ENCODE measurements around the gene MANBA.

MANBA gene

GRCh38 chr4:102794999-102795398 is 34.2 kb upstream of the MANBA start:
- CTCF ChIA-PET, result no interaction called here
- TF ChIP-seq CTCF (IDR thresholded peaks at IDR 0.05; ENCODE audit: control extremely low read depth, extremely low read depth, low read depth, missing control alignments), result no peak
- DNase-seq (ENCODE audit: extremely low spot score), result no peak
- POLR2A ChIA-PET, result no interaction called here

- ChIA-PET CTCF (interaction anchor here (1.0 to 2.6 kb wide), 6 partner anchors 9 to 25 kb away, joined by 3 to 8 read pairs (median 6); no protein-coding TSS in a partner anchor), POLR2A (no interaction called here)
- DNase-seq (ENCODE audit: extremely low spot score), result no peak
- no peak for TF ChIP-seq CTCF (IDR thresholded peaks at IDR 0.05; ENCODE audit: control extremely low read depth, extremely low read depth, low read depth, missing control alignments)
Observed at GRCh38 chr4:102792361-102792936, 31.7 kb upstream of the MANBA start.

GRCh38 chr4:102791318-102791835 is 30.6 kb upstream of the MANBA start:
- no peak for DNase-seq (ENCODE audit: extremely low spot score)
- TF ChIP-seq CTCF (IDR thresholded peaks at IDR 0.05; ENCODE audit: control extremely low read depth, extremely low read depth, low read depth, missing control alignments), result no peak
- ChIA-PET POLR2A (no interaction called here), CTCF (interaction anchor here (1.0 kb wide), 1 partner anchor 10 kb away, joined by 5 read pairs; no protein-coding TSS in a partner anchor)

GRCh38 chr4:102789317-102789717 is 28.5 kb upstream of the MANBA start:
- TF ChIP-seq CTCF (IDR thresholded peaks at IDR 0.05; ENCODE audit: control extremely low read depth, extremely low read depth, low read depth, missing control alignments), result no peak
- DNase-seq (ENCODE audit: extremely low spot score), result no peak
- POLR2A ChIA-PET, result no interaction called here
- CTCF ChIA-PET, result interaction anchor here (0.7 to 1.6 kb wide), 2 partner anchors 14 to 20 kb away, joined by 3 to 4 read pairs; no protein-coding TSS in a partner anchor

- no peak for DNase-seq (ENCODE audit: extremely low spot score)
- TF ChIP-seq CTCF (IDR thresholded peaks at IDR 0.05; ENCODE audit: control extremely low read depth, extremely low read depth, low read depth, missing control alignments), result no peak
- ChIA-PET POLR2A (no interaction called here), CTCF (no interaction called here)
Observed at GRCh38 chr4:102787944-102788343, 27.2 kb upstream of the MANBA start.

GRCh38 chr4:102787096-102787881 is 26.5 kb upstream of the MANBA start:
- ChIA-PET CTCF (interaction anchor here (1.2 to 1.6 kb wide), 2 partner anchors 12 to 169 kb away, joined by 3 to 4 read pairs; no protein-coding TSS in a partner anchor), POLR2A (no interaction called here)
- TF ChIP-seq CTCF (IDR thresholded peaks at IDR 0.05; ENCODE audit: control extremely low read depth, extremely low read depth, low read depth, missing control alignments), result no peak
- DNase-seq (ENCODE audit: extremely low spot score), result no peak

Data from GM10248 (cell line).